H9 (cell line): ENCODE data around the gene ITPR1. TPM values are rescaled to one million over a fixed set of nuclear protein-coding genes. Genes with fewer than 3 reads are reported as not detected.

Experiments used
- DNase-seq: peaks from one replicate; pipeline ENCODE4 v3.0.0-alpha.2; 2017
- H2AFZ ChIP-seq: one replicate; pipeline ENCODE4 v1.6.1; 2013; ENCODE audit warnings: mild to moderate bottlenecking, low read length, control low read depth, moderate library complexity
- H2AK5ac ChIP-seq: 2 replicates; pipeline ENCODE4 v1.6.1; 2013; ENCODE audit warnings: low read length, control low read depth, mixed read lengths; ENCODE audit not compliant: insufficient read length
- H2BK120ac ChIP-seq: one replicate; pipeline ENCODE4 v1.6.1; 2013; ENCODE audit warnings: low read depth, mild to moderate bottlenecking, low read length, control low read depth, inconsistent platforms; ENCODE audit not compliant: poor library complexity, severe bottlenecking
- H2BK12ac ChIP-seq: 2 replicates; pipeline ENCODE4 v1.6.1; 2013; ENCODE audit warnings: low read length, control low read depth, mixed read lengths, low read depth; ENCODE audit not compliant: insufficient read length
- H2BK15ac ChIP-seq: 2 replicates; pipeline ENCODE4 v1.6.1; 2013; ENCODE audit warnings: low read depth, low read length, control low read depth
- H2BK20ac ChIP-seq: one replicate; pipeline ENCODE4 v1.6.1; 2013; ENCODE audit warnings: low read depth, mild to moderate bottlenecking, low read length, control low read depth, inconsistent platforms; ENCODE audit not compliant: poor library complexity, severe bottlenecking
- H2BK5ac ChIP-seq: 2 replicates; pipeline ENCODE4 v1.6.1; 2013; ENCODE audit warnings: low read length, control low read depth, mixed read lengths; ENCODE audit not compliant: insufficient read length
- H3K14ac ChIP-seq: 2 replicates; pipeline ENCODE4 v1.6.1; 2013; ENCODE audit warnings: low read length, control low read depth; ENCODE audit not compliant: insufficient read depth
- H3K18ac ChIP-seq: 2 replicates; pipeline ENCODE4 v1.6.1; 2013; ENCODE audit warnings: low read depth, mild to moderate bottlenecking, mixed read lengths, low read length, control low read depth; ENCODE audit not compliant: insufficient read length
- H3K23ac ChIP-seq: 2 replicates; pipeline ENCODE4 v1.6.1; 2013; ENCODE audit warnings: low read length, control low read depth, mixed read lengths, low read depth; ENCODE audit not compliant: insufficient read length
- H3K23me2 ChIP-seq: 2 replicates; pipeline ENCODE4 v1.6.1; 2013; ENCODE audit warnings: low read depth, mild to moderate bottlenecking, mixed read lengths, low read length, control low read depth; ENCODE audit not compliant: insufficient read length, poor library complexity, severe bottlenecking
- H3K27ac ChIP-seq: 2 replicates; pipeline ENCODE4 v1.5.1; 2013; ENCODE audit warnings: low read length, control low read depth, mixed read lengths, low read depth; ENCODE audit not compliant: insufficient read length
- H3K27me3 ChIP-seq: 2 replicates; pipeline ENCODE4 v1.6.1; 2013; ENCODE audit warnings: low read length, control low read depth, inconsistent platforms; ENCODE audit not compliant: insufficient read depth
- H3K4ac ChIP-seq: 2 replicates; pipeline ENCODE4 v1.6.1; 2013; ENCODE audit warnings: low read depth, mild to moderate bottlenecking, control low read depth, inconsistent platforms, low read length, moderate library complexity
- H3K4me1 ChIP-seq: 2 replicates; pipeline ENCODE4 v1.6.1; 2013; ENCODE audit warnings: low read length, control low read depth, inconsistent platforms; ENCODE audit not compliant: insufficient read depth
- H3K4me2 ChIP-seq: 2 replicates; pipeline ENCODE4 v1.6.1; 2013; ENCODE audit warnings: low read length, control low read depth, mixed read lengths; ENCODE audit not compliant: insufficient read length, insufficient read depth
- H3K56ac ChIP-seq: 2 replicates; pipeline ENCODE4 v1.6.1; 2013; ENCODE audit warnings: low read depth, mild to moderate bottlenecking, mixed read lengths, low read length, control low read depth; ENCODE audit not compliant: insufficient read length
- H3K79me1 ChIP-seq: 2 replicates; pipeline ENCODE4 v1.6.1; 2013; ENCODE audit warnings: low read depth, mild to moderate bottlenecking, moderate library complexity, low read length, control low read depth, inconsistent platforms; ENCODE audit not compliant: insufficient read depth, poor library complexity, severe bottlenecking
- H3K79me2 ChIP-seq: 2 replicates; pipeline ENCODE4 v1.6.1; 2013; ENCODE audit warnings: low read length, control low read depth, inconsistent platforms; ENCODE audit not compliant: insufficient read depth
- H3K9ac ChIP-seq: 2 replicates; pipeline ENCODE4 v1.6.1; 2013; ENCODE audit warnings: low read length, control low read depth, mixed read lengths; ENCODE audit not compliant: insufficient read length; ENCODE audit errors: extremely low read depth
- H3K9me3 ChIP-seq: one replicate; pipeline ENCODE4 v1.6.1; 2013; ENCODE audit warnings: low read depth, low read length, inconsistent platforms; ENCODE audit not compliant: control insufficient read depth
- H3T11ph ChIP-seq: one replicate; pipeline ENCODE4 v1.6.1; 2013; ENCODE audit warnings: mild to moderate bottlenecking, low read length, control low read depth, inconsistent platforms
- H4K20me1 ChIP-seq: one replicate; pipeline ENCODE4 v1.6.1; 2013; ENCODE audit not compliant: control insufficient read depth, insufficient read length, insufficient read depth
- H4K5ac ChIP-seq: 2 replicates; pipeline ENCODE4 v1.6.1; 2013; ENCODE audit warnings: low read depth, mild to moderate bottlenecking, mixed read lengths, low read length, control low read depth; ENCODE audit not compliant: insufficient read length
- H4K8ac ChIP-seq: replicated peaks from 2 replicates; pipeline ENCODE4 v1.6.1; 2013; ENCODE audit warnings: low read length, control low read depth, mixed read lengths, low read depth; ENCODE audit not compliant: insufficient read length
- H4K91ac ChIP-seq: 2 replicates; pipeline ENCODE4 v1.6.1; 2013; ENCODE audit warnings: low read depth, mild to moderate bottlenecking, moderate library complexity, mixed read lengths, low read length, control low read depth; ENCODE audit not compliant: insufficient read length
- H3K27ac Mint-ChIP-seq, 3 experiments: 2 replicates in 2 of 3; 3 replicates in 1 of 3; pipeline ENCODE4 v1.8.0; 2020 to 2021; ENCODE audit warnings: mixed read lengths in 3 of 3, mild to moderate bottlenecking in 1 of 3, moderate library complexity in 1 of 3
- H3K27me3 Mint-ChIP-seq: 2 replicates; pipeline ENCODE4 v1.8.0; 2021; ENCODE audit warnings: low read depth, mild to moderate bottlenecking, moderate library complexity, mixed read lengths
- H3K36me3 Mint-ChIP-seq, 3 experiments: 2 replicates in 2 of 3; 3 replicates in 1 of 3; pipeline ENCODE4 v1.8.0; 2020 to 2021; ENCODE audit warnings: low read depth in 3 of 3, mixed read lengths in 3 of 3; ENCODE audit not compliant: insufficient read depth in 1 of 3
- H3K4me1 Mint-ChIP-seq, 2 experiments: 2 replicates each; pipeline ENCODE4 v1.8.0; 2020; ENCODE audit warnings: mixed read lengths in 2 of 2
- H3K4me3 Mint-ChIP-seq, 2 experiments: 2 replicates in 1 of 2; 3 replicates in 1 of 2; pipeline ENCODE4 v1.8.0; 2020 to 2021; ENCODE audit warnings: mild to moderate bottlenecking in 2 of 2, mixed read lengths in 2 of 2, moderate library complexity in 1 of 2
- H3K9me3 Mint-ChIP-seq, 2 experiments: 2 replicates in 1 of 2; 3 replicates in 1 of 2; pipeline ENCODE4 v1.8.0; 2020; ENCODE audit warnings: mild to moderate bottlenecking in 2 of 2, mixed read lengths in 2 of 2, moderate library complexity in 1 of 2
- WGBS: extraction: QIAGEN DNeasy Blood & Tissue Kit; methylation state at CpG from one replicate; pipeline ENCODE4 v1.1.7; 2013; ENCODE audit warnings: missing lambda C conversion rate, low lambda C conversion rate, mixed read lengths; ENCODE audit not compliant: insufficient read length; ENCODE audit errors: extremely low coverage; 5-methylcytosine and 5-hydroxymethylcytosine counted together
- total RNA-seq: library from RNA; stranded (reverse); gene quantifications from 2 replicates; pipeline ENCODE4 v1.2.1, GENCODE V29; 2021
- TF ChIP-seq, protein P1 (sequence below): fragments of 200-600 bp; sonication (generic); conservative IDR thresholded peaks from 3 replicates; pipeline ENCODE4 v1.8.0; 2021; ENCODE audit warnings: antibody characterized with exemption, mild to moderate bottlenecking

Gene ITPR1
- total RNA-seq, 1 experiment from 2014 or later, result 4.2 TPM

DNA sequence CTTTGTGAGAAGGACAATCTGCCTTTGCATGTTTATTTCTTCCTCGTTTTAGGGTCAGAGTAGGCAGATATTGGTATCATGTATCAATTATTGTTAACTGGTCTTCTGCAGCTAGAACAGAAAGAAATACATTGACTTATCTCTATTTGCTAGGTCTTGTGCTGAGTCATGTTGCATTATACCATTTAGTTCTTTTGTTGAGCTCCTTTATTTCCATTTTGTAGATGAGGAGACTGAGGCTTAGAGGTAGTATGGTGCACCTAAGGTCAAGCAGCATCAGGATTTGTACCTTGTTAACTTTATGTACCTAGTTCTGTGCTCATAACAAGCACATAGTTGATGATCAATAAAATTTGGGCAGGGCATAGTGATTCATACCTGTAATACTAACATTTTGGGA lies 182.6 kb downstream of the ITPR1 start:
- no peaks in the 10 kb centered on the region for H3K79me2 ChIP-seq
- Mint-ChIP-seq H3K9me3 (no peaks in the 10 kb centered on the region), H3K4me3 (no peak overlapping the region), H3K27me3 (no peaks in the 10 kb centered on the region; the same call in 1 of the 2 replicates), H3K36me3 (no peaks in the 10 kb centered on the region; a peak in 2 of 7 replicates), H3K4me1 (no peaks in the 10 kb centered on the region), H3K27ac (no peak overlapping the region)
- no peak overlapping the region for H3K9ac ChIP-seq
- H3K18ac ChIP-seq, result no peak overlapping the region
- no peak for DNase-seq
- no peak overlapping the region for H2BK12ac ChIP-seq
- H3T11ph ChIP-seq, result no peak overlapping the region
- no peak overlapping the region for H3K4ac ChIP-seq
- H3K27me3 ChIP-seq, result no peaks in the 10 kb centered on the region
- no peak overlapping the region for H4K91ac ChIP-seq
- no peak overlapping the region for H2BK5ac ChIP-seq
- no peaks in the 10 kb centered on the region for H3K9me3 ChIP-seq
- no peak overlapping the region for H4K5ac ChIP-seq
- no peak overlapping the region for H4K8ac ChIP-seq
- no peaks in the 10 kb centered on the region for H4K20me1 ChIP-seq
- no peak overlapping the region for H2AK5ac ChIP-seq
- H3K14ac ChIP-seq, result no peak overlapping the region
- WGBS, result no CpG with 5 or more reads among the region's 1 CpG
- TF ChIP-seq, protein P1, sequence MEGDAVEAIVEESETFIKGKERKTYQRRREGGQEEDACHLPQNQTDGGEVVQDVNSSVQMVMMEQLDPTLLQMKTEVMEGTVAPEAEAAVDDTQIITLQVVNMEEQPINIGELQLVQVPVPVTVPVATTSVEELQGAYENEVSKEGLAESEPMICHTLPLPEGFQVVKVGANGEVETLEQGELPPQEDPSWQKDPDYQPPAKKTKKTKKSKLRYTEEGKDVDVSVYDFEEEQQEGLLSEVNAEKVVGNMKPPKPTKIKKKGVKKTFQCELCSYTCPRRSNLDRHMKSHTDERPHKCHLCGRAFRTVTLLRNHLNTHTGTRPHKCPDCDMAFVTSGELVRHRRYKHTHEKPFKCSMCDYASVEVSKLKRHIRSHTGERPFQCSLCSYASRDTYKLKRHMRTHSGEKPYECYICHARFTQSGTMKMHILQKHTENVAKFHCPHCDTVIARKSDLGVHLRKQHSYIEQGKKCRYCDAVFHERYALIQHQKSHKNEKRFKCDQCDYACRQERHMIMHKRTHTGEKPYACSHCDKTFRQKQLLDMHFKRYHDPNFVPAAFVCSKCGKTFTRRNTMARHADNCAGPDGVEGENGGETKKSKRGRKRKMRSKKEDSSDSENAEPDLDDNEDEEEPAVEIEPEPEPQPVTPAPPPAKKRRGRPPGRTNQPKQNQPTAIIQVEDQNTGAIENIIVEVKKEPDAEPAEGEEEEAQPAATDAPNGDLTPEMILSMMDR, result no peak
- no peak overlapping the region for H3K4me2 ChIP-seq
- H2BK15ac ChIP-seq, result no peak overlapping the region
- H3K4me1 ChIP-seq, result no peaks in the 10 kb centered on the region
- no peak overlapping the region for H2BK120ac ChIP-seq
- no peak overlapping the region for H2AFZ ChIP-seq
- no peaks in the 10 kb centered on the region for H3K23me2 ChIP-seq
- no peaks in the 10 kb centered on the region for H3K79me1 ChIP-seq
- no peak overlapping the region for H3K56ac ChIP-seq
- H3K27ac ChIP-seq, result no peak overlapping the region
- H3K23ac ChIP-seq, result no peak overlapping the region
- no peak overlapping the region for H2BK20ac ChIP-seq
